Left lung (tissue), 10 donors: ENCODE results near the gene SPIB. TPM values are rescaled to one million over a fixed set of nuclear protein-coding genes. Genes with fewer than 3 reads are reported as not detected.

Experiments used
- ATAC-seq: fragments of 200-7000 bp; cut with Tn5 transposase; one replicate; pipeline ENCODE4 v1.9.1; 2020; ENCODE audit warnings: moderate library complexity
- DNase-seq, 4 donors: peaks; one replicate each; pipeline ENCODE4 v3.0.0-alpha.2; 2013 to 2020
- H3K27ac ChIP-seq, 2 donors: fragments of 200-600 bp; sonication (generic) in 1 of 2; one replicate each; pipeline versions ENCODE4 v1.5.0 to v1.8.0; 2020 to 2021
- H3K27me3 ChIP-seq, 2 donors: fragments of 200-600 bp; sonication (generic) in 1 of 2; one replicate each; pipeline versions ENCODE4 v1.5.0 to v1.8.0; 2020 to 2021
- H3K36me3 ChIP-seq, 2 donors: fragments of 200-600 bp; sonication (generic) in 1 of 2; one replicate each; pipeline versions ENCODE4 v1.5.0 to v1.8.0; 2020 to 2021
- H3K4me1 ChIP-seq, 2 donors: fragments of 200-600 bp; one replicate each; pipeline ENCODE4 v1.8.0; 2021
- H3K4me3 ChIP-seq, 2 donors: fragments of 200-600 bp; sonication (generic) in 1 of 2; one replicate each; pipeline versions ENCODE4 v1.5.0 to v1.8.0; 2020 to 2021; ENCODE audit warnings: mild to moderate bottlenecking in 1 of 2
- H3K9me3 ChIP-seq, 2 donors: fragments of 200-600 bp; sonication (generic) in 1 of 2; one replicate each; pipeline versions ENCODE4 v1.5.0 to v1.8.0; 2020 to 2021
- intact Hi-C, 2 donors: fragments of 100-400 bp; cut with DNase I; formaldehyde crosslinking; loops; one replicate each; pipeline versions ENCODE4 v1.11.2 to v1.14.2; 2022
- polyA plus RNA-seq, 6 donors: library from polyadenylated mRNA; unstranded; fragments of 120-200 nt; gene quantifications; one replicate each; pipeline ENCODE4 v1.2.1, GENCODE V29; 2013; ENCODE audit not compliant: insufficient read length in 6 of 6
- total RNA-seq, 2 donors: library from RNA; stranded (reverse); fragmentation: NEBNext Ultra II Directional; extraction: Animal tissue kit (Norgen Biotek cat#: 25700); gene quantifications; one replicate each; pipeline ENCODE4 v1.2.1, GENCODE V29; 2021
- TF ChIP-seq, protein P1 (sequence below), 2 donors: fragments of 200-600 bp; sonication (generic) in 1 of 2; IDR thresholded peaks; one replicate each; pipeline versions ENCODE4 v1.5.0 to v1.8.0; 2021; ENCODE audit warnings: antibody characterized with exemption in 2 of 2
- donor health status: DM: no; HTN: yes; CAD: no.
- donor health status: DM: no; HTN: no; CAD: no.

The SPIB gene
- total and polyA plus RNA-seq, 8 donors, result 0.28 to 0.66 (median 0.51) TPM

DNA sequence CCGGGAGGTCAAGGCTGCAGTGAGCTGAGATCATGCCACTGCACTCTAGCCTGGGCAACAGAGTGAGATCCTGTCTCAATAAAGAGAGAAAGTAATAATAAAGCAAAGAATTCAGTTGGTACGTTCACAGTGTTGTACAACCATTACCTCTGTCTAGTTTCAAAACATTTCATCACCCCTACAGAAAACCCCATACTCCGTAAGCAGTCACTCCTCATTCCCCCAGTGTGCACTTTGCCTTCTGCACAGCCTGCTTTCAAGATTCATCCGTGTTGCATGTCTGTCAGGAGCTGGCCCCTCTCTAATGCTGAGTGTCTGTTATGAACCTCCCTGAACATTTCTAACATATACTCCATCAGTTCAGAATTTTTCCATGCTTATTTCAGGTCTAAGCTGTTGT is 25.1 kb upstream of the SPIB start:
- intact Hi-C loops, result no loop called here
- peaks cover 0 to 14% of the 10 kb centered on the region in 2 donors for H3K36me3 ChIP-seq
- DNase-seq, result no peak
- TF ChIP-seq, protein P1, sequence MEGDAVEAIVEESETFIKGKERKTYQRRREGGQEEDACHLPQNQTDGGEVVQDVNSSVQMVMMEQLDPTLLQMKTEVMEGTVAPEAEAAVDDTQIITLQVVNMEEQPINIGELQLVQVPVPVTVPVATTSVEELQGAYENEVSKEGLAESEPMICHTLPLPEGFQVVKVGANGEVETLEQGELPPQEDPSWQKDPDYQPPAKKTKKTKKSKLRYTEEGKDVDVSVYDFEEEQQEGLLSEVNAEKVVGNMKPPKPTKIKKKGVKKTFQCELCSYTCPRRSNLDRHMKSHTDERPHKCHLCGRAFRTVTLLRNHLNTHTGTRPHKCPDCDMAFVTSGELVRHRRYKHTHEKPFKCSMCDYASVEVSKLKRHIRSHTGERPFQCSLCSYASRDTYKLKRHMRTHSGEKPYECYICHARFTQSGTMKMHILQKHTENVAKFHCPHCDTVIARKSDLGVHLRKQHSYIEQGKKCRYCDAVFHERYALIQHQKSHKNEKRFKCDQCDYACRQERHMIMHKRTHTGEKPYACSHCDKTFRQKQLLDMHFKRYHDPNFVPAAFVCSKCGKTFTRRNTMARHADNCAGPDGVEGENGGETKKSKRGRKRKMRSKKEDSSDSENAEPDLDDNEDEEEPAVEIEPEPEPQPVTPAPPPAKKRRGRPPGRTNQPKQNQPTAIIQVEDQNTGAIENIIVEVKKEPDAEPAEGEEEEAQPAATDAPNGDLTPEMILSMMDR (IDR thresholded peaks at IDR 0.05), result no peak
- no peaks in the 10 kb centered on the region for H3K27me3 ChIP-seq
- H3K4me3 ChIP-seq, result no peak overlapping the region
- H3K4me1 ChIP-seq, result no peaks in the 10 kb centered on the region
- no peaks in the 10 kb centered on the region for H3K9me3 ChIP-seq
- H3K27ac ChIP-seq, result no peak overlapping the region
- ATAC-seq, result no peak

DNA sequence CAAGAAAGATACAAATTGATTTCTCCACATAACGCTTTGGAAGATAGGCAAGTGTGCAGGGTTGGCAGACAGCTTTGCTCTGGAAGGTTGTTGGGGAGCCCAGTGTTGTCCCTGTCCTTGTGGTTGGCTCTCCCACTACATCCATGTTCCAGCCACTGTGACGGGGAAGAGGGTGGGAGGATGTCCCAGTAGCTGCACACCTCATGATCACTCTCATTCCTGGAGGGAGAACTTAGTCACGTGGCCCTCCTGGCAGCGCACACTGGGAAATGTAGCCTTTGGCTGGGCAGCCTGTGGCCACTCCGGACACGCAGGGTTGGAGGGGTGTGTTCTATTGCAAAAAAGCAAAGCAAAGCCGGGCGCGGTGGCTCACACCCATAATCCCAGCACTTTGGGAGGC is 24.7 kb upstream of the SPIB start:
- ATAC-seq, result no peak
- Histone ChIP-seq H3K36me3 (peaks cover 0 to 18% of the 10 kb centered on the region in 2 donors), H3K27me3 (no peaks in the 10 kb centered on the region), H3K27ac (no peak overlapping the region), H3K9me3 (no peaks in the 10 kb centered on the region), H3K4me1 (no peaks in the 10 kb centered on the region), H3K4me3 (no peak overlapping the region)
- TF ChIP-seq, protein P1 (IDR thresholded peaks at IDR 0.05), result no peak
- DNase-seq, result peak in 1 of 4 donors; percentile 39
- intact Hi-C loops, result no loop called here

DNA sequence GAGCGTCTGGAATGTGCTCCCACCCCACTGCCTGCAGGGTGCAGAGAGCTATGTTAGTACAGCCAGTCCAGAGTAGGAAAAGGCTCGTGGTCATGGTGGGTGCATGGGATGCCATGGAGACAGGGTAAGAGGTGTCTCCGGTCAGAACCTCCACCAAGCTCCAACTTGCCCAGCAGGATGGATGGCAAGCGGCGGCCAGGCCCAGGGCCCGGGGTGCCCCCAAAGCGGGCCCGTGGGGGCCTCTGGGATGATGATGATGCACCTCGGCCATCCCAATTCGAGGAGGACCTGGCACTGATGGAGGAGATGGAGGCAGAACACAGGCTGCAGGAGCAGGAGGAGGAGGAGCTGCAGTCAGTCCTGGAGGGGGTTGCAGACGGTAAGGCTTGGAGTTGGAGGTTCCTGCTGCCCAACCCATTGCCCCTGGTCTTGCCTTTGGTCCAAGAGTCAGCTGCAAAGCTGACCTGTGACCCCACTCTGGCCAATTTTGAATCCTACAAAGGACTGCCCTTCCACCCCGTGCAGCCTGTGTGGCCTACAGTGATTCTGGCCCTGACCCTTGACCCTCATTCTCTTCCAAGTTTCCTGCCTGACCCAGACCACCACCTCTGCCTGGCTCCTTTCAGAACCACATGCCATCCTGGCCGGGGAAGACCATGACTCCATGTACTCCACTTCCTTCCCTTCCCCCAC is 19.9 kb upstream of the SPIB start:
- no peak for ATAC-seq
- Histone ChIP-seq H3K27me3 (no peaks in the 10 kb centered on the region), H3K4me3 (no peak overlapping the region), H3K27ac (no peak overlapping the region), H3K36me3 (peaks cover 0 to 37% of the 10 kb centered on the region in 2 donors), H3K4me1 (no peaks in the 10 kb centered on the region), H3K9me3 (no peaks in the 10 kb centered on the region)
- intact Hi-C loops, result no loop called here
- TF ChIP-seq, protein P1 (IDR thresholded peaks at IDR 0.05), result no peak
- peak in 1 of 4 donors; percentile 65 for DNase-seq

DNA sequence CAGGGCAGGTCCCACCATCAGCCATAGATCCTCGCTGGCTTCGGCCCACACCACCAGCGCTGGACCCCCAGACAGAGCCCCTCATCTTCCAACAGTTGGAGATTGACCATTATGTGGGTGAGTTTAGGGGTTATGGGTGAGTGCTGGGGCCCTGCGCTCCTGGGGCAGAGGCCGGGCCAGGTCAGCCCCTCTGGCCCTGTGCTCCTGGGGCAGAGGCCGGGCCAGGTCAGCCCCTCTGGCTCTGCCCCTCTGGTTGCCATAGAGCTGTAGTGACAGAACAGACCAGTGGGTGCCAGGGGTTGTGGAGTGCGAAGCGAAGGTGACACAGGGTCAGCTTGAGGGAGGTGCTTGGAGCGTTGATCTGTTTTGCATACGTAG is 19.4 kb upstream of the SPIB start:
- Histone ChIP-seq H3K27me3 (no peaks in the 10 kb centered on the region), H3K4me3 (no peak overlapping the region), H3K4me1 (no peaks in the 10 kb centered on the region), H3K27ac (no peak overlapping the region), H3K9me3 (no peaks in the 10 kb centered on the region), H3K36me3 (peaks cover 0 to 42% of the 10 kb centered on the region in 2 donors)
- peak in 1 of 4 donors; percentile 42 for DNase-seq
- ATAC-seq, result no peak
- TF ChIP-seq, protein P1 (IDR thresholded peaks at IDR 0.05), result no peak
- intact Hi-C loops, result no loop called here

DNA sequence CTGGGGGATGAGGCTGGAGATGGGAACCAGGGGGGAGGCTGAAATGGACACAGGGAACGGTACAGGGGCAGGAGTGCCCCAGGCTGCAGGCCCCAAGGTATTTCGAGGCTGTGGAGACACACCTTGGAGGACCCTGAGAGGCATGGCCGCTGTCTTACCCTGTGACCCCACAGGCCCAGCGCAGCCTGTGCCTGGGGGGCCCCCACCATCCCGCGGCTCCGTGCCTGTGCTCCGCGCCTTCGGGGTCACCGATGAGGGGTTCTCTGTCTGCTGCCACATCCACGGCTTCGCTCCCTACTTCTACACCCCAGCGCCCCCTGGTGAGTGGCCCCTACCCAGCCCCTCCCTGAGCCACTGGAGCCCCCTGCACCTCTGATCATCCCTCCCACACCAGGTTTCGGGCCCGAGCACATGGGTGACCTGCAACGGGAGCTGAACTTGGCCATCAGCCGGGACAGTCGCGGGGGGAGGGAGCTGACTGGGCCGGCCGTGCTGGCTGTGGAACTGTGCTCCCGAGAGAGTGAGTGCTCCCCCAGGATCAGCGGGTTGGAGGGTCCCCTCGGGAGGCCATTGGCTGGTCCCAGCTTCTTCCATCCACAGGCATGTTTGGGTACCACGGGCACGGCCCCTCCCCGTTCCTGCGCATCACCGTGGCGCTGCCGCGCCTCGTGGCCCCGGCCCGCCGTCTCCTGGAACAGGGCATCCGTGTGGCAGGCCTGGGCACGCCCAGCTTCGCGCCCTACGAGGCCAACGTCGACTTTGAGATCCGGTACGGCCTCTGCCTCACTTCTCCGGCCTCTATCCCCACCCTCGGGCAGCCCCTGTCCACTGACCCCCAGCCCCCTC is 16.9 kb upstream of the SPIB start:
- H3K4me3 ChIP-seq, result no peak overlapping the region
- ATAC-seq, result no peak
- no peaks in the 10 kb centered on the region for H3K27me3 ChIP-seq
- peaks cover 0 to 67% of the 10 kb centered on the region in 2 donors for H3K36me3 ChIP-seq
- no peaks in the 10 kb centered on the region for H3K4me1 ChIP-seq
- intact Hi-C loops, result no loop called here
- DNase-seq, result no peak
- no peak overlapping the region for H3K27ac ChIP-seq
- TF ChIP-seq, protein P1 (IDR thresholded peaks at IDR 0.05), result no peak
- H3K9me3 ChIP-seq, result no peaks in the 10 kb centered on the region
